Mesendoderm (in vitro differentiated cells): ENCODE results near the gene ZNF117.
"Not testable (repeated sequence)": the region's sequence is repeated elsewhere in the genome, so short reads cannot be mapped to it uniquely, and the experiment has no call there.

Source experiments
- DNase-seq: peaks from one replicate; pipeline ENCODE4 v3.0.0; 2013
- H2AK5ac ChIP-seq: 2 replicates; pipeline ENCODE4 v1.6.1; 2013; ENCODE audit warnings: low read length, inconsistent platforms
- H2BK120ac ChIP-seq: 2 replicates; pipeline ENCODE4 v1.6.1; 2013; ENCODE audit warnings: low read depth, mild to moderate bottlenecking, low read length, moderate library complexity, mixed read lengths
- H2BK15ac ChIP-seq: replicated peaks from 2 replicates; pipeline ENCODE4 v1.6.1; 2013; ENCODE audit warnings: low read depth, mild to moderate bottlenecking, moderate library complexity
- H2BK5ac ChIP-seq: 2 replicates; pipeline ENCODE4 v1.6.1; 2013; ENCODE audit warnings: low read length, inconsistent platforms
- H3K18ac ChIP-seq: 2 replicates; pipeline ENCODE4 v1.6.1; 2013; ENCODE audit warnings: mild to moderate bottlenecking, low read length, mixed read lengths
- H3K23ac ChIP-seq: one replicate; pipeline ENCODE4 v1.6.1; 2013; ENCODE audit warnings: low read length
- H3K27ac ChIP-seq: 2 replicates; pipeline ENCODE4 v1.5.1; 2013; ENCODE audit warnings: low read depth, mild to moderate bottlenecking, inconsistent platforms, low read length, moderate library complexity
- H3K27me3 ChIP-seq: 2 replicates; pipeline ENCODE4 v1.6.1; 2013; ENCODE audit warnings: low read length, control low read depth, mild to moderate bottlenecking, inconsistent platforms; ENCODE audit not compliant: insufficient read depth, poor library complexity
- H3K36me3 ChIP-seq: 2 replicates; pipeline ENCODE4 v1.6.1; 2013; ENCODE audit warnings: low read length, inconsistent platforms; ENCODE audit not compliant: control insufficient read depth, insufficient read depth
- H3K4ac ChIP-seq: one replicate; pipeline ENCODE4 v1.6.1; 2013; ENCODE audit warnings: low read depth, mild to moderate bottlenecking, low read length, moderate library complexity
- H3K4me1 ChIP-seq: 2 replicates; pipeline ENCODE4 v1.6.1; 2013; ENCODE audit warnings: low read depth, low read length, inconsistent platforms; ENCODE audit not compliant: control insufficient read depth
- H3K4me2 ChIP-seq: 2 replicates; pipeline ENCODE4 v1.6.1; 2013; ENCODE audit warnings: low read length
- H3K4me3 ChIP-seq: 2 replicates; pipeline ENCODE4 v1.5.1; 2013; ENCODE audit warnings: mild to moderate bottlenecking, low read length
- H3K56ac ChIP-seq: one replicate; pipeline ENCODE4 v1.6.1; 2013; ENCODE audit warnings: low read length
- H3K79me1 ChIP-seq: 2 replicates; pipeline ENCODE4 v1.6.1; 2013; ENCODE audit warnings: low read length, inconsistent platforms
- H3K79me2 ChIP-seq: 2 replicates; pipeline ENCODE4 v1.6.1; 2013; ENCODE audit warnings: mild to moderate bottlenecking, low read length; ENCODE audit not compliant: control insufficient read depth, insufficient read depth
- H3K9ac ChIP-seq: 2 replicates; pipeline ENCODE4 v1.6.1; 2013; ENCODE audit warnings: low read length, inconsistent platforms
- H4K5ac ChIP-seq: one replicate; pipeline ENCODE4 v1.6.1; 2013; ENCODE audit warnings: low read length
- H4K8ac ChIP-seq: one replicate; pipeline ENCODE4 v1.6.1; 2013; ENCODE audit warnings: low read depth, mild to moderate bottlenecking, control low read depth, low read length, moderate library complexity
- WGBS: extraction: QIAGEN DNeasy Blood & Tissue Kit; methylation state at CpG from one replicate; pipeline ENCODE4 v1.1.7; 2013; ENCODE audit warnings: low lambda C conversion rate, missing lambda C conversion rate; ENCODE audit not compliant: insufficient coverage; ENCODE audit errors: extremely low coverage; 5-methylcytosine and 5-hydroxymethylcytosine counted together

The ZNF117 gene

GRCh38 chr7:64945503-64946175 is 45.2 kb downstream of the ZNF117 start:
- Histone ChIP-seq H3K4me3 (no peak overlapping the region), H3K4me2 (no peak overlapping the region), H4K8ac (no peak overlapping the region), H3K9ac (no peak overlapping the region), H3K79me2 (no peaks in the 10 kb centered on the region), H3K56ac (no peak overlapping the region), H3K18ac (no peak overlapping the region), H2AK5ac (no peak overlapping the region), H2BK120ac (no peak overlapping the region), H2BK5ac (no peak overlapping the region), H3K36me3 (no peaks in the 10 kb centered on the region), H3K27me3 (no peaks in the 10 kb centered on the region), H4K5ac (no peak overlapping the region), H2BK15ac (no peak overlapping the region), H3K79me1 (no peaks in the 10 kb centered on the region), H3K23ac (no peak overlapping the region), H3K27ac (no peak overlapping the region), H3K4ac (no peak overlapping the region), H3K4me1 (no peaks in the 10 kb centered on the region)
- no peak for DNase-seq
- WGBS: no CpG with 5 or more reads among the region's 2 CpGs

GRCh38 chr7:64944667-64945502 is 46.0 kb downstream of the ZNF117 start:
- not testable (repeated sequence) for DNase-seq, H3K36me3 ChIP-seq, H4K8ac ChIP-seq, H3K4me3 ChIP-seq, H3K79me2 ChIP-seq, H3K79me1 ChIP-seq, H3K4me1 ChIP-seq, H2BK5ac ChIP-seq, H3K9ac ChIP-seq, H3K27me3 ChIP-seq, H3K23ac ChIP-seq, H3K4me2 ChIP-seq, H2BK120ac ChIP-seq, H2BK15ac ChIP-seq, H3K27ac ChIP-seq, H4K5ac ChIP-seq, H3K56ac ChIP-seq, H3K4ac ChIP-seq, H2AK5ac ChIP-seq, H3K18ac ChIP-seq
- no CpG with 5 or more reads among the region's 5 CpGs for WGBS

- H4K8ac ChIP-seq, DNase-seq, H3K23ac ChIP-seq, H3K4me2 ChIP-seq, H3K27me3 ChIP-seq, H3K27ac ChIP-seq, H3K4me1 ChIP-seq, H2BK15ac ChIP-seq, H3K4me3 ChIP-seq, H3K4ac ChIP-seq, H4K5ac ChIP-seq, H2AK5ac ChIP-seq, H3K36me3 ChIP-seq, H3K9ac ChIP-seq, H3K56ac ChIP-seq, H3K79me1 ChIP-seq, H2BK5ac ChIP-seq, H3K79me2 ChIP-seq, H3K18ac ChIP-seq, H2BK120ac ChIP-seq: not testable (repeated sequence)
- WGBS: no CpG with 5 or more reads among the region's 6 CpGs
These were observed 50.8 kb downstream of the ZNF117 start for GRCh38 chr7:64940021-64940420.

GRCh38 chr7:64938540-64938939 is 52.3 kb downstream of the ZNF117 start:
- H2AK5ac ChIP-seq: no peak overlapping the region

GRCh38 chr7:64934478-64934877 is 56.4 kb downstream of the ZNF117 start:
- H3K27me3 ChIP-seq: no peaks in the 10 kb centered on the region
- no peak for DNase-seq
- no peaks in the 10 kb centered on the region for H3K79me2 ChIP-seq
- no peak overlapping the region for H4K8ac ChIP-seq
- no peaks in the 10 kb centered on the region for H3K36me3 ChIP-seq
- no peak overlapping the region for H3K4ac ChIP-seq
- H3K27ac ChIP-seq: no peak overlapping the region
- H4K5ac ChIP-seq: no peak overlapping the region
- no peak overlapping the region for H3K18ac ChIP-seq
- H2BK5ac ChIP-seq: no peak overlapping the region
- no CpG with 5 or more reads among the region's 1 CpG for WGBS
- H3K9ac ChIP-seq: no peak overlapping the region
- no peaks in the 10 kb centered on the region for H3K79me1 ChIP-seq
- no peak overlapping the region for H2BK120ac ChIP-seq
- H3K4me2 ChIP-seq: no peak overlapping the region
- H3K56ac ChIP-seq: no peak overlapping the region
- no peak overlapping the region for H3K23ac ChIP-seq
- H2AK5ac ChIP-seq: no peak overlapping the region
- H2BK15ac ChIP-seq: no peak overlapping the region
- H3K4me1 ChIP-seq: no peaks in the 10 kb centered on the region
- H3K4me3 ChIP-seq: no peak overlapping the region

More at GRCh38 chr7:64938540-64938939, 52.3 kb downstream of the ZNF117 start:
- no peaks in the 10 kb centered on the region for H3K79me2 ChIP-seq
- no peak overlapping the region for H3K4me2 ChIP-seq
- WGBS: no CpG with 5 or more reads among the region's 1 CpG
- no peak overlapping the region for H3K4ac ChIP-seq
- no peak overlapping the region for H4K8ac ChIP-seq
- H2BK15ac ChIP-seq: no peak overlapping the region
- H3K18ac ChIP-seq: no peak overlapping the region
- DNase-seq: no peak
- no peaks in the 10 kb centered on the region for H3K4me1 ChIP-seq
- H2BK120ac ChIP-seq: no peak overlapping the region
- no peaks in the 10 kb centered on the region for H3K27me3 ChIP-seq
- no peak overlapping the region for H3K56ac ChIP-seq
- no peak overlapping the region for H4K5ac ChIP-seq
- no peak overlapping the region for H3K23ac ChIP-seq
- no peak overlapping the region for H2BK5ac ChIP-seq
- no peak overlapping the region for H3K4me3 ChIP-seq
- H3K9ac ChIP-seq: no peak overlapping the region
- no peak overlapping the region for H3K27ac ChIP-seq
- no peaks in the 10 kb centered on the region for H3K36me3 ChIP-seq
- no peaks in the 10 kb centered on the region for H3K79me1 ChIP-seq
